Measurements from ENCODE around the gene ZDHHC5.
"Not testable (repeated sequence)": the region's sequence is repeated elsewhere in the genome, so short reads cannot be mapped to it uniquely, and the experiment has no call there.

ZDHHC5 gene

GRCh38 chr11:57657194-57658022, 10.5 kb upstream of the ZDHHC5 start, which contains the start of gene CLP1:
Gene CLP1, plus strand, starts transcription at chr11:57657762. Its CDS starts 1,715 bp downstream, at chr11:57659477.
- peak; percentile 99 for DNase-seq
- in situ Hi-C loops (cut with MboI; ENCODE audit: low pct_unique_long_range_greater_than_20kb, low sequenced_read_pairs), result no loop called here

GRCh38 chr11:57658023-57658361, 9.9 kb upstream of the ZDHHC5 start:
- in situ Hi-C loops (cut with MboI; ENCODE audit: low pct_unique_long_range_greater_than_20kb, low sequenced_read_pairs), result no loop called here
- DNase-seq, result no peak

GRCh38 chr11:57659669-57660068, 8.2 kb upstream of the ZDHHC5 start:
- no peak for DNase-seq
- in situ Hi-C loops (cut with MboI; ENCODE audit: low pct_unique_long_range_greater_than_20kb, low sequenced_read_pairs), result no loop called here

- in situ Hi-C loops (cut with MboI; ENCODE audit: low pct_unique_long_range_greater_than_20kb, low sequenced_read_pairs), result no loop called here
- DNase-seq, result peak; percentile 48
Observed at GRCh38 chr11:57662893-57663292, 5.0 kb upstream of the ZDHHC5 start.

GRCh38 chr11:57663975-57664374, 3.9 kb upstream of the ZDHHC5 start:
- DNase-seq, result no peak
- in situ Hi-C loops (cut with MboI; ENCODE audit: low pct_unique_long_range_greater_than_20kb, low sequenced_read_pairs), result no loop called here

- peak; percentile 98 for DNase-seq
- in situ Hi-C loops (cut with MboI; ENCODE audit: low pct_unique_long_range_greater_than_20kb, low sequenced_read_pairs), result no loop called here
Observed at GRCh38 chr11:57667117-57667735, 688 bp upstream of the ZDHHC5 start.

- no peak for DNase-seq
Observed at GRCh38 chr11:57668434-57668782, 494 bp downstream of the ZDHHC5 start.

GRCh38 chr11:57674251-57674650, 6.3 kb downstream of the ZDHHC5 start:
- DNase-seq, result no peak
- in situ Hi-C loops (cut with MboI; ENCODE audit: low pct_unique_long_range_greater_than_20kb, low sequenced_read_pairs), result no loop called here

More at GRCh38 chr11:57668434-57668782, 494 bp downstream of the ZDHHC5 start:
- in situ Hi-C loops (cut with MboI; ENCODE audit: low pct_unique_long_range_greater_than_20kb, low sequenced_read_pairs), result no loop called here

- in situ Hi-C loops (cut with MboI; ENCODE audit: low pct_unique_long_range_greater_than_20kb, low sequenced_read_pairs), result no loop called here
- DNase-seq, result no peak
Observed at GRCh38 chr11:57675176-57675941, 7.4 kb downstream of the ZDHHC5 start.

- in situ Hi-C loops (cut with MboI; ENCODE audit: low pct_unique_long_range_greater_than_20kb, low sequenced_read_pairs), result no loop called here
Observed at GRCh38 chr11:57679396-57679795, 11.5 kb downstream of the ZDHHC5 start.

GRCh38 chr11:57680552-57680874, 12.6 kb downstream of the ZDHHC5 start:
- no peak for DNase-seq
- in situ Hi-C loops (cut with MboI; ENCODE audit: low pct_unique_long_range_greater_than_20kb, low sequenced_read_pairs), result no loop called here

More at GRCh38 chr11:57679396-57679795, 11.5 kb downstream of the ZDHHC5 start:
- no peak for DNase-seq

GRCh38 chr11:57681168-57681567, 13.3 kb downstream of the ZDHHC5 start:
- in situ Hi-C loops (cut with MboI; ENCODE audit: low pct_unique_long_range_greater_than_20kb, low sequenced_read_pairs), result no loop called here

GRCh38 chr11:57690474-57690873, 22.6 kb downstream of the ZDHHC5 start:
- in situ Hi-C loops (cut with MboI; ENCODE audit: low pct_unique_long_range_greater_than_20kb, low sequenced_read_pairs); DNase-seq: not testable (repeated sequence)

More at GRCh38 chr11:57681168-57681567, 13.3 kb downstream of the ZDHHC5 start:
- DNase-seq, result no peak

- no peak for DNase-seq
- in situ Hi-C loops (cut with MboI; ENCODE audit: low pct_unique_long_range_greater_than_20kb, low sequenced_read_pairs), result no loop called here
Observed at GRCh38 chr11:57698843-57699365, 31.0 kb downstream of the ZDHHC5 start.

GRCh38 chr11:57699813-57700212, 31.9 kb downstream of the ZDHHC5 start:
- in situ Hi-C loops (cut with MboI; ENCODE audit: low pct_unique_long_range_greater_than_20kb, low sequenced_read_pairs), result no loop called here
- no peak for DNase-seq

GRCh38 chr11:57700425-57700824, 32.5 kb downstream of the ZDHHC5 start:
- DNase-seq, result no peak
- in situ Hi-C loops (cut with MboI; ENCODE audit: low pct_unique_long_range_greater_than_20kb, low sequenced_read_pairs), result no loop called here

GRCh38 chr11:57703341-57703740, 35.4 kb downstream of the ZDHHC5 start:
- DNase-seq, result no peak
- in situ Hi-C loops (cut with MboI; ENCODE audit: low pct_unique_long_range_greater_than_20kb, low sequenced_read_pairs), result no loop called here

- in situ Hi-C loops (cut with MboI; ENCODE audit: low pct_unique_long_range_greater_than_20kb, low sequenced_read_pairs), result no loop called here
Observed at GRCh38 chr11:57704932-57705331, 37.0 kb downstream of the ZDHHC5 start.

GRCh38 chr11:57705432-57705831, 37.5 kb downstream of the ZDHHC5 start:
- DNase-seq; in situ Hi-C loops (cut with MboI; ENCODE audit: low pct_unique_long_range_greater_than_20kb, low sequenced_read_pairs): not testable (repeated sequence)

More at GRCh38 chr11:57704932-57705331, 37.0 kb downstream of the ZDHHC5 start:
- no peak for DNase-seq
